Measurements from ENCODE around the gene RELCH.

Gene RELCH

GRCh38 chr18:62288665-62289008, 101.6 kb downstream of the RELCH start:
- peaks cover 40% of the 10 kb centered on the region for H3K36me3 ChIP-seq

GRCh38 chr18:62289047-62289446, 102.0 kb downstream of the RELCH start:
- no peaks in the 10 kb centered on the region for H3K9me3 ChIP-seq
- H3K27me3 ChIP-seq: no peaks in the 10 kb centered on the region
- TF ChIP-seq CTCF (IDR thresholded peaks at IDR 0.05): no peak
- peaks cover 41% of the 10 kb centered on the region for H3K36me3 ChIP-seq
- peaks cover 0 to 10% of the 10 kb centered on the region in 2 experiments for H3K4me1 ChIP-seq (ENCODE audit: control insufficient read depth in 1 of 2, insufficient read depth in 1 of 2, low read depth in 1 of 2, low read length in 1 of 2)
- peak overlapping the region; percentile 52 for H3K27ac ChIP-seq
- H3K4me3 ChIP-seq (ENCODE audit: low read depth in 1 of 2, low read length in 1 of 2): no peak overlapping the region

More at GRCh38 chr18:62288665-62289008, 101.6 kb downstream of the RELCH start:
- peaks cover 0 to 10% of the 10 kb centered on the region in 2 experiments for H3K4me1 ChIP-seq (ENCODE audit: control insufficient read depth in 1 of 2, insufficient read depth in 1 of 2, low read depth in 1 of 2, low read length in 1 of 2)
- TF ChIP-seq CTCF (IDR thresholded peaks at IDR 0.05): no peak
- peak overlapping the region; percentile 52 for H3K27ac ChIP-seq
- no peak overlapping the region for H3K4me3 ChIP-seq (ENCODE audit: low read depth in 1 of 2, low read length in 1 of 2)
- H3K27me3 ChIP-seq: no peaks in the 10 kb centered on the region
- H3K9me3 ChIP-seq: no peaks in the 10 kb centered on the region

GRCh38 chr18:62294073-62294472, 107.0 kb downstream of the RELCH start:
- peaks cover 0 to under 1% of the 10 kb centered on the region in 2 experiments for H3K4me1 ChIP-seq (ENCODE audit: control insufficient read depth in 1 of 2, insufficient read depth in 1 of 2, low read depth in 1 of 2, low read length in 1 of 2)
- no peak overlapping the region for H3K27ac ChIP-seq
- H3K36me3 ChIP-seq: peaks cover 48% of the 10 kb centered on the region
- H3K9me3 ChIP-seq: no peaks in the 10 kb centered on the region
- no peaks in the 10 kb centered on the region for H3K27me3 ChIP-seq
- TF ChIP-seq CTCF (IDR thresholded peaks at IDR 0.05): no peak
- H3K4me3 ChIP-seq (ENCODE audit: low read depth in 1 of 2, low read length in 1 of 2): no peak overlapping the region

GRCh38 chr18:62300359-62300963, 113.4 kb downstream of the RELCH start:
- Histone ChIP-seq H3K36me3 (peaks cover 80% of the 10 kb centered on the region), H3K4me3 (ENCODE audit: low read depth in 1 of 2, low read length in 1 of 2) (no peak overlapping the region), H3K9me3 (no peaks in the 10 kb centered on the region), H3K27me3 (no peaks in the 10 kb centered on the region), H3K27ac (no peak overlapping the region), H3K4me1 (ENCODE audit: control insufficient read depth in 1 of 2, insufficient read depth in 1 of 2, low read depth in 1 of 2, low read length in 1 of 2) (no peaks in the 10 kb centered on the region)
- TF ChIP-seq CTCF (IDR thresholded peaks at IDR 0.05): no peak

GRCh38 chr18:62301322-62301721, 114.3 kb downstream of the RELCH start:
- TF ChIP-seq CTCF (IDR thresholded peaks at IDR 0.05): no peak
- Histone ChIP-seq H3K9me3 (no peaks in the 10 kb centered on the region), H3K27ac (no peak overlapping the region), H3K4me3 (ENCODE audit: low read depth in 1 of 2, low read length in 1 of 2) (no peak overlapping the region), H3K36me3 (peaks cover 87% of the 10 kb centered on the region), H3K4me1 (ENCODE audit: control insufficient read depth in 1 of 2, insufficient read depth in 1 of 2, low read depth in 1 of 2, low read length in 1 of 2) (no peaks in the 10 kb centered on the region), H3K27me3 (no peaks in the 10 kb centered on the region)
